Measurements from ENCODE around the gene XKR7.

Gene XKR7

DNA sequence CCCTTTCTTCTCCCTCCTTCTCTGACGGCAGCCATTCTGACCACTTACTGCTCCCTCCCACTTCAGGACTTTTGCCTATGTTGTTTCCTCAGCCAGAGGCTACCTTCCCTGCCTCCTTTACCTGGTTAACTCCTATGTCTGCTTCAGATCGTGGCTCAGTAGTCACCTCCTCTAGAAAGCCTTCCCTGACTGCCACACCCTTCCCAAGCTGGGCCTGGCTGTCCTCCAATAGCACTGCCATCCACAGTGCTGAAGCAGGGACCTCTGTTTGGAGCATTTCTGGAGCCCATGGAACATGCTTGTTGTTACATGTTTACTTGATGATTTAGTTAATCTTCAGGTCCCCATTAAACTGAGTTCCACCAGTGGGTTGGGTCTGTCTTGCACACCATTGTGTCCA is 13.8 kb downstream of the XKR7 start:
- FAIRE-seq: no peak

DNA sequence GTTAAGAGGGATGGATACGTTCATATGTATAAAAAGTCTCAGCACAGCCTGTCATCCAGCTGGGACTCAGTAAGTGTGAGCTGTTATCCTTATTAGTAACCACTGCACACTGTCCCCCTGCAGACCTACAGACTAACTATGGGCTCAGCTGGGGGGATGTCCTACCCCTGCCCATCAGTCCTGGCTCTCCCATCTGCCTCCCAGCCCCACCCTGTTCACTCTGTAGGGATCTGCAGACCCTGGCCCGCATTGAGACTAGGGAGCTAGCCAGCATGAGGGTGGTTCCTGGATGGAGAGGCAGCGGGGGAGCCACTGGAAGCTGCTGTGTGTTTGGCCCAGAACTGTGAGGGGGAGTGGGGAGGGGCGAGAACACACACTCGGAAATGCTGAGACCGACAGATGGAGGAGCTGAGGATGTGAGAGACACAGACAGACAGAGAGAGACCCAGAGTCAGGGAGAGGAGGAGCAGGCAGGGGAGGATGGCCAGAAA is 17.1 kb downstream of the XKR7 start:
- FAIRE-seq: no peak

DNA sequence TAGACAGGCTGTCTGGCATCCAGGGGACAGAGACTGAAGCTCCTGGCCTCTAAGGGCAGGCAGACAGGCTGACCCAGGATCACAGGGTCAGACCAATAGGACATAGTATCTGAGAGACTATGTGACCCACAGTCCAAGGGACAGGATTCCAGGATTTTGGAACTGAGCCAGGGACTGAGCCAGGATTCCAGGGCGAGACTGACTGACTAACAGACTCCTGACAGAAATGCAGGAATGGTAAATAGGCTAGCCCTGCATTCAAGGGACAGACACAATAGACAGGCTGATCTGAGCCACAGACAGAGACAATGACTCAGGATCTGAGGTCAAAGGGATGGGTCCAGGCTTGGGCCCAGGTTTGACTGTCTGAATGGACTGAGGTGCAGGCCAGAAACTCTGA is 19.8 kb downstream of the XKR7 start:
- no peak for FAIRE-seq

DNA sequence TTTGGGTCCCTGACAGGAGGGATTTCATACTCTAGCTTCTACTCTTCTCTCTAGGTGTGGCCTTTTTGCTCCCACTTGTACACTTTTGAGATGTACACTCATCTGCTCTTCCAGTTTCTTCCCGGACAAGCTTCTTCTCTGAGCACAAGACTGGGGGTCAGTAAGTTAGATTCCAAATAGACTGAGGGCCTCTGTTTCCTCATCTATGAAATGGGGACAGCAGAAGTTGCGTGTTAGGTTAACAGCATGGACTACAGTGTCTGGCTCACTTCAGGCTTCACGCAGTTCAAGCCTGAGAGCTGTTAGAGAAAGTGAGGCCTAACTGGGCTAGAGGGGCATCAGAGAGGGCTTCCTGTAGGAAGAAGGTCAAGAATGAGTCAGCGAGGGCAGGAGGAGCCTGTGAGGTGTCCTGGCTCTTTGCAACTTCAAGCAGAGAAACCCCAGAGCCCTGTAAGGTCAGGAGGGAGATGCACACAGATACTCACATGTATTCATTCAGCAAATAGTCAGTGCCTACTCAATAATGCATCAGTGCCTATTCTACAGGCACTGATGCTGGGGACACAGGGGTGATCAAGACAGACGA is 20.6 kb downstream of the XKR7 start:
- FAIRE-seq: no peak

DNA sequence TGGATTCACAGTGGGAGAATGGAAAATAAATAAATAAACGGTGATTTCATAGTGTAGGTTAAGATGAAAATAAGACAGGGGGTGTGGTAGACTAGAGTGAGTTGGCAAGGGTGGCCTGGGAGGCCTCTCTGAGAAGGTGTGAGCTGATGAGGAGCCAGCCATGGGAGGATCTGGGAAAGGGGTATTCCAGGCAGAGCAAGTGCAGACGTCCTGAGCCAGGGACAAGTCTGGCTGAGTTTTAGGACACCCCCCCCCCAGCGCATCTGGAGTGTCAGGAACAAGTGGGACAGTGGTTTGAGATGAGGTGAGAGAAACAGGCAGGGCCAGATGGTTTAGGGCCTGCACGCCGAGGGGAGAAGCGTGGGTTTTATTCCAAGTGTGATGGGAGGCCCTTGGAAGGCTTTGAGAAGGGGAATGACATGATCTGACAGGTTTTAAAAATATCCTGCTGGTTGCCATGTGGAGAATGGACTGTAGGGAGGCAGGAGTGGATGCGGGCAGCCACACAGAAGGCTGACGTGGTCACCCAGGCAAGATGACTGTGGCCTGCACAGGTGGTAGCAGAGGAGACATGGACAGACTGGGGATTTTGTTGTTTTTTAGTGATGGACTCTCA is 21.2 kb downstream of the XKR7 start:
- FAIRE-seq: no peak

DNA sequence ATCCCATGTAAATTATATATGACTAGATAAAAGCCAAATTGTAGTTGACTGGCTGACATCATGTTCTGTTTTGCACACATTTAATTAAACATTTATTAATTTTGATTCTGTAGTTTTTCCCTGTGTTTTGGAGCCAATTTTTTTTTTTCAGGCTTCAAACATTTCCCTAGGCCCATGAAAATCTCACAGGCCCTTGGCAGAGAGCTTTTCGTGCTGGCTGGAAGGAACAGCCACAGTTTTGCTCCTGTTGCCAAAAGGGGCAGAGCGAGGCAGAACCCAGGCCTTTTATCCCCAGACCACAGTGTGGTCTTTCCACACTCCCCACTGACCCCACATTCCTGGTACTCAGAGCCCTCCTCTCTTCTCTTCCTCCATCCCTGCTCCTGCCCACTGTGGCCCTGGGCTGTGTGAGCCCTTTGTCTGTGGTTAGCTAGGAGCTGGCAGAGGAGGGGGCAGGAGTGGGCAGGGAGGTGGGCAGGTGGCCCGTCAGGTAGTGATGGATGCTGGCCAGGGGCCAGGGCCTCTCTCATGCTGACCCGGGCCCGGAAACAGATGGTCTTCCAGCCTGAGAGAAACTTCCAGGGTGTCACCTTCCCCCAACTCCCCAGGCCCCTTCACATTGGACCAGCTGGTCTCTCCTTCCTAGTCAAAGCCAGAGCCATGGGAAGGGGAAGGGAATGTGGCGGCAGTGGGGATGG is 22.8 kb downstream of the XKR7 start:
- no peak for FAIRE-seq

DNA sequence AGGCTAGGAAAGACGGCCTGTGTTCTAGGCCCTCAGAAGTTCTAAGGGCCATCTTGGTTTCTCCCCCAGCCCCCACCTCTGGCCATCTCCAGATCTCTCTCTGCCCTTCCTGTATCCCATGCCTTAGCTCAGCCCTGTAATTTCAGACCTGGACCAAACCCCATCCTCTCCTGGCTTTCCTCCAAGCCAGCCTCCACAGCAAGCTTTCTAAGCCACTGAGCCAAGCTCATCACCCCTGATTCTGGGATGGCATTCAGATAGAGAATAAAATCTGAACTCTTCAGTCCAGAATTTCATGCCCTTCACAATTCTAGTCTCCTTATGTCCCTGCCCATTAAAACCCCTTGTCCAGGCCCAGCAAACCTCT is 23.4 kb downstream of the XKR7 start:
- no peak for FAIRE-seq

DNA sequence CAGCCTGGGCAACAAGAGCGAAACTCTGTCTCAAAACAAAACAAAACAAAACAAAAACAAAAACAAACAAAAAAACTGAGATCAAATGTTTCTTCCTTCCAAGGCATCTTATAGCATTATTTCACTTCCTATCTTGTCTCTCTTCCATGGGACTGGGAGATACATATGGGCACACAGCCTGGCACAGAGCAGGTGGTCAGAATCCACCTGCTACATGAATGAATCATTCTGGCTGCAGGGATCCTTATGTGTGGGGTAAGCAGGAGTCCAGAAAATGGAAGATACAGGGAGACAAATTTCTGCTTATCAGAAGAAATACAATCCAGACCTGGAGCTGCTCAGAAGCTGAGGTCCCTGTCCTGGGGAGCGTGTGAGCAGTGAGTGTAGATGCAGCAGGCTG is 24.1 kb downstream of the XKR7 start:
- FAIRE-seq: no peak

DNA sequence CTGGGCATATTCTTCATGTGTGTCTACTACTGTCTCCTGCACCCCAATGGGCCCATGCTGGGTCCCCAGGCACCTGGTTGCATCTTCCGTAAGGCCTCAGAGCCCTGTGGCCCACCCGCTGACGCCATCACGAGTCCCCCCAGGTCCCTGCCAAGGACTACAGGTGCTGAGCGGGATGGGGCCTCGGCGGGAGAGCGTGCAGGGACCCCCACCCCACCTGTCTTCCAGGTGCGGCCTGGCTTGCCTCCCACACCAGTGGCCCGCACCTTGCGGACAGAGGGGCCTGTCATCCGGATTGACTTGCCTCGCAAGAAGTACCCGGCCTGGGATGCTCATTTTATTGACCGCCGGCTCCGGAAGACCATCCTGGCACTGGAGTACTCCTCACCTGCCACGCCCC is 29.0 kb downstream of the XKR7 start:
- no peak for FAIRE-seq

DNA sequence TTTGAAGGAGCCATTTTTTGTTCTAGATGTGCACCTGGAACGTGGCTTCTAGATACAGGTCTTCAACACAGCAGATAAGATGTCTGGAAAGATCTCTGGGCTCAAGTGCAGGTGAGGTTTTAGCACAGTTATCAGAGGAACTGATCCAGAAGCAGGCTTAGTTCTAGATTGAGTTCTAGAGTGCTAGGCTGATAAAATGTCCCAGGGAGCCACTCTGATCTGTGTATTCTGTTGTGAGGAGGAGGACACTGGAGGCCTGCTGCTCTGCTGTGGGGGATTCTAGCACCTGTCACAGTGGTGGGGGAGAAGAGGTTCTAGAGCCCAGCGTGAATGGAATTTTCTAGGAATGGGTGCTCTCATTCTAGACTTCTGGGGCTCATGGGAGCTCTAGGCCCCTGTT is 30.3 kb downstream of the XKR7 start:
- no peak for FAIRE-seq

DNA sequence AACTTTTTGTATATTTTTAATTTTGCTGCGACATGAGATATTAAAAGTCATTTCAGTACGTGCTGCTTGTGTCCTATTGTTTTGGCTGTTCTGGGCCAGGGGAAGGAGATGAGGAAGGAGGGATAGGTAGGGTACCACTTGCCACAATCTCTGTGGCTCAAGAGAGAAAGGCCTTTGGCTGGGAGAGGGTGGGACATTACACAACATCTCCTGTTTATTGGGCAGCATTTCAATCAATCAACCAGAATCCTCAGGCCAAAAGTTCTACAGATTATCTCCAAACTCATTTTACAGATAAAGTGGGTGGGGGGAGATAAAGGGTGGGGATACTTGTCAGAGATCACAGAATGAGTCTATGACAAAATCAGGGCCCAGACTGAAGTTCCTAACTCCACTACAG is 35.4 kb downstream of the XKR7 start:
- FAIRE-seq: no peak

DNA sequence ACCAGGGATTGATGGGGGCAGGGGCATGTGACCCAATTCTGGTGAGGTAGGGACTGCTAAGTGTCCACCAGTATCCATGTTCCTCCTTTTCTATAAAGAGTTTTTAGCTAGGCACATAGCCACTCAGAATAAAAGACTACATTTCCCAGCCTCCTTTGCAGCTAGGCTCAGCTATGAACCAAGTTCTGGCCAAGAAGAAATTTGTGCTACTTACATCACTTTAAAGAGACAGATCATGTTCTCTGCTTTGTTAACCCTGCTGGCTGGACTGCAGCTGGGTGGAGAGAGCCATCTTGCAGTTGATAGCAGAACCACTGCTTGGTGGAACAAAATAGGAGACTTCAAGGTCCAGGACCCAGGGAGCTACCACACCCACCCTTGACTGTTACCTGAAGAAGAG is 37.0 kb downstream of the XKR7 start:
- FAIRE-seq: no peak

DNA sequence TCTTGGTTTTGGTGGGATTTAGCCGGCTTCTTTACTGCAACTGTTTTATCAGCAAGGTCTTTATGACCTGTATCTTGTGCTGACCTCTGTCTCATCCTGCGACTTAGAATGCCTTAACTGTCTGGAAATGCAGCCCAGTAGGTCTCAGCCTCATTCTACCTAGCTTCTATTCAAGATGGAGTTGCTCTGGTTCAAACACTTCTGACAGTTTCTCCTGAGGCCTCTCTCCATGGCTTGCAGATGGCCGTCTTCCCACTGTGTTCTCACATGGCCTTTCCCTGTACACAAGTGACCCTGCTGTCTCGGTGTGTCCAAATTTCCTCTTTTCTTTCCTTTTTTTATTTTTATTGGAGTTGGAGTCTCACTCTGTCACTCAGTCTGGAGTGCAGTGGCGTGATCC is 38.1 kb downstream of the XKR7 start:
- FAIRE-seq: no peak

DNA sequence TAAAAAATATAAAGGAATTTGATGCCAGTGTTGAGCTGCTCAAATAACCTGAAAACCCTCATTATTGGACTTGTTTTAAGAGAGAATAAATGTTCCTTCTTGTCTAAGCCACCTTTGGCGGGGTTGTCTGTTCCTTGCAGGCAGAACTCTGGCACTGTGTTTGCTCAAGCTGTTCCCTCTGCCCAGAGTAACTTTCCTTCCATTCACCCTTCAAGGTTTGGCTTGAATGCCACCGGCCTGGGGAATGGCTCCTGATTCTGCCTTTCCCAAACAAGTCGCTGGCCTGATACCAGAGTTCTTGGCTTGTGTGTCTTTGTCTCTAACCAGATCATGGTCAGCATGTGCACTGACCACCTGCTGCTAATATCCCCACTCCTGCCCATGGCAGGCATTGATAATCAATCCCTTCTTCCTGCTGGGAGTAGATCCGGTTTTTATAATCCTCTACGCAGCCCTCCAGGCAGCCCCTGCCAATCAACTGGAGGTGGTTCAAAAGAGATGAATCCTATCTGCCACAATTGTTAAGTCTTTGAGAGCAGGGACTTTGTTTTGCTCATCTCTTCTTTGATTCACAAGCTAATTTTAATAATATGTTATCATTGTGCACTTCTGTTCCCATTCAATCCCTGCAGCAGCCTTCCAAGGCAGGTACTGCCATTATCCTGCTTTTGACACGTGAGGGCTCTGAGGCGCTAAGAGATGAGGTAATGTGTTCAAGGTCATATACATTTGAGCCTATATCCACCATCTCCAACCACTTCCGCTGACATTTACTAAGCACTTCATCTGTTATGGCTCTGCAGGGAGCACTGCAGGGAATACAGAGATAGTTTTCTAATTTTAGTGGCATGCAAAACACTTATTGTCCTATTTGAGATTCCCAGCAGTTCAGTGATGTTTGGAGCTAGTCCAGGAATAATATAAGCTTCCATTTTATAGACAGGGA is 39.2 kb downstream of the XKR7 start:
- no peak for FAIRE-seq

DNA sequence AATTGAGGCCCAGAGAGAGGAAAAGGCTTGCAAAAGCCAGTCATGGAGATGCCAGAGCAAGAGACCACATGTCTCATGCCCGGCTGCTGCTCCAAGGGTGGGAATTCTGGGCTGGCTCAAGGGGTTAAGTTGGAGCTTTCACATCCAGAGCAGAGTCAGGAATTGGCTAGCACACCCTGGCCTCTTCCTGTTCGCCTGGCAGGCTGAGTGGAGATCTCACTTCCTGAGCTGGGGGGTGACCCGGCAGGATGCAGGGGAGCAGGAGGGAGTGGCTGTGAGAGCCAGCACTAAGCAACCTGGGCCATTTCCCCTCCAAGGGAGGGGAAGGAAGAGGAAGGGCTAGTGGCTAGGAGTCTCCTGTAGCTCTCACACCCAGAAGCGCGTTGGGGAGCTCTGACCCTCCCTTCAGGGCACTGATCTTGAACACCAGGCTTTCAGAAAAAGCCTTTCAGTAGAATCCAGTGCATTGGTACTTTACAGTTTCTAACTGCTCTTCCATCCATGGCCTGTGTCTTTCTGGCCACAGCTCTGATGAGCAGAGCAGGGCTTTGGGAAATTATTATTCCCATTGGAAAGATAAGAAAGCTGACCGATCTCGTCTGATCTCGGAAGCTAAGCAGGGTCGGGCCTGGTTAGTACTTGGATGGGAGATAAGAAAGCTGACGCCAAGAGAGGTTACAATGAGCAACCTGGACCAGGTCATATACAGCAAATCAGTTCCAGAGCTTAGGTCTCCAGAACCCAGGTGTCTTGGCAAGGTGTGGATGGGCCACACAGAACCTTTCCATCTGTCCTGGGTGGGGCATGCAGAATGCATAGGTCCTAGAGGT is 40.1 kb downstream of the XKR7 start:
- no peak for FAIRE-seq

DNA sequence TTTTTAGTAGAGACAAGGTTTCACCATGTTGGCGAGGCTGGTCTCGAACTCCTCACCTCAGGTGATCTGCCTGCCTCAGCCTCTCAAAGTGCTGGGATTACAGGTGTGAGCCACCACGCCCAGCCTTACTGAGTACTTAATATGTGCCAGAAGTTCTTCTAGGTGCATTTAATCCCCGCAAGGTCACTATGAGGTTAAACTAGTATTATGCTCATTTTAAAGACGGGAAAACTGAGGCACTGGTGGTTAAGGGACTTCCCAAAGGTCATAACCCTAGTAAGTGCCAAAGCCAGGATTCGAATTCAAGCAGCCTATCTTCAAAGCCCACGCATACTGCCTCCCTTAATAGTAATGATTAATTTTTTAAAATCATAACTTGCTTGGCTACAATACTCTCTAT is 41.6 kb downstream of the XKR7 start:
- no peak for FAIRE-seq

DNA sequence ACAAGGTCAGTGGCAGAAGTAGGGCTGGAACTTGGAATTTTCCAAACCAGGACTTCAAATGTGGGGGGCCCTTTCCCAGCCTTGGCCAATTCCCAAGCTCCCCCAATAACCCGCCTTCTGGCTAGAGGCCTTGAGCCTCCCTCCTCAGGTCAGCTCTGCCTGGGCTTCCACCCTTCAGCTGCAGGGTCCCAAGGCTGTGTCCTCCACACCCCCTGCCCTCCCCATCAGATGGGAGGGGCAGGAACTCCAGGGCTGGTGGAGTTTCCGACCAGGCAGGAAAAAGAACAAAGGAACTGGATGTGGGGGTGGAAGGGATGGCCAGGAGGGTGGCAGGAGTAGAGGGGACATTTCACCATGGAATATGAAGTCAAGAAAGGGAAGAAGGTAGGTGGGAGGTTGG is 42.1 kb downstream of the XKR7 start, which contains the start of gene CCM2L:
Gene CCM2L, plus strand, starts transcription at position 338 of the 400 bp plus-strand sequence. Its CDS starts 17 bp downstream, at position 355.
- FAIRE-seq: no peak

DNA sequence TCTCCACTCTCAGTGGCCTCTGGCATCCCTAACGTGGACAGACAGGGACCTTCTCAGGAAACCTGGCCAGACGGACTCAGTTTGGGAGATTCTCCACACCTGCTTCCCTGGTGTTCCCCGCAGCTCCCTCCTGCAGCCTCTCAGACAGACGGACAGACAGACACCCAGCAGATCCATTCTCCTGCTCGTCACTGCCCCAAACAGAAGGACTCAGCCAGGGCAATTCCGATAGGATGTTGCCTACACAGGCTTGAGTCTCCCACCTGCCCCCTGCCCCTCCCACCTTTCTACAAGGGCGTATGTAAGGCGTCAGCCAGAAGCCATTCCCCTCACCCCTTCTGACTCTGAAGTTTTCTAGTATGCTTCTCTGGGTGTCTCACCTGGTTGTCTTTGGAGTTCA is 42.7 kb downstream of the XKR7 start:
- FAIRE-seq: no peak

DNA sequence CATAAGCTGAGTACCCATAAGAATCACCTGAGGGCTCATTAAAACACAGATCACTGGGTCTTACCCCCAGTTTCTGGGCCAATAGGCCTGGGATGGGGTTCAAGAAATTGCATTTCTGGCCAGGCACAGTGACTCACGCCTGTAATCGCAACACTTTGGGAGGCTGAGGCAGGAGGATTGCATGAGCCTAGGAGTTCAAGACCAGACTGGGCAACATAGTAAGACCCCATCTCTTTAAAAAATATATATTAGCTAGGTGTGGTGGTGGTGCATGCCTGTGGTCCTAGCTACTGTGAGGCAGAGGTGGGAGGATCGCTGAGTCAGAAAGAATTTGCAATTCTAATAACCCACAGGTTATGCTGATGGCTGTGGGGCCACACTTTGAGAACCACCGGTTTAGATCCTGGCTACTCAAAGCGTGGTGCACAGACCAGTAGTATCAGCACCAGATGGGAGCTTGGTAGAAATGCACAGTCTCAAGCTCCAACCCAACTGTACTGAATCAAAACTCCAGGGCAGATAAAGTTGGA is 44.3 kb downstream of the XKR7 start:
- no peak for FAIRE-seq

DNA sequence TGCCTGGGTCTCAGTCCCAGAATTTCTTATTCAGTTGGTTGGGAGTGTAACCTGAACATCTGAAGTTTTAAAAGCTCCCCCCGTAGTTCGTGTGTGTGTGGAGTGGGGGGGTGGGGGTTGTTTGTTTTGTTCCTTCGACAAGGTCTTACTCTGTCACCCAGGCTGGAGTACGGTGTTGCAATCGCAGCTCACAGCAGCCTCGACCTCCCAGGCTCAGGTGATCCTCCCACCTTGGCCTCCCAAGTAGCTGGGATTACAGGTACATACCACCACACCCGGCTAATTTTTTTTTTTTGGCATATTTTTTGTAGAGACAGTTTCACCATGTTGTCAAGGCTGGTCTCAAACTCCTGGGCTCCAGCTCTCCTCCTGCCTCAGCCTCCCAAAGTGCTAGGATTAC is 45.4 kb downstream of the XKR7 start:
- no peak for FAIRE-seq

DNA sequence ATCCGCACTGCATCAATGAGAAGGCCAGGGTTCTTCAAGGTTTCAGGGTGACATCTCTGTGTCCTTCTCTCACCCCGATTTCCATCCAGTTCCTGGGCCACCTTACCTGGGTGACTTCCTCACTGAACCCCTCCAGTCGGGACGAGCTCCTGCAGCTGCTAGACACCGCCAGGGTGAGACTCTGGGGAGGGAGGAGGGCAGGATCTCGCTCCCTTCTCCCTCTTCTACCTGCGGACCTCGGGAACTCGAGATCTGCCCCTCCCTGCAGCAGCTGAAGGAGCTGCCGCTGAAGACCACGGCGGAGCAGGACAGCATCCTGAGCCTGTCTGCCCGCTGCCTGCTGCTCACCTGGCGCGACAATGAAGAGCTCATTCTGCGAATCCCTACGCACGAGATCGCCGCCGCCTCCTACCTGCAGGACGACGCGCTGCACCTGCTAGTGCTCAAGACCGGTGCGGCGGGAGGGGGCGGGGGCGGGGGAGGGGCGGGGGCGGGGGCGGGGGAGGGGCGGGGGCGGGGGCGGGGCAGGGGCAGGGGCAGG is 49.8 kb downstream of the XKR7 start:
- no peak for FAIRE-seq
